ENCODE results near the gene DIPK1A. TPM values are rescaled to one million over a fixed set of nuclear protein-coding genes. Genes with fewer than 3 reads are reported as not detected.

Gene DIPK1A
- total RNA-seq, 1 experiment from 2014 or later: 3.8 TPM

- peaks cover 0 to 4% (median 0%) of the 10 kb centered on the region in 3 experiments; a peak in 1 of 7 replicates for H3K36me3 Mint-ChIP-seq (ENCODE audit: insufficient read depth in 1 of 3, low read depth in 3 of 3)
- Histone ChIP-seq H3K9ac (ENCODE audit: extremely low read depth, insufficient read length, low read length) (no peak overlapping the region), H3K79me2 (ENCODE audit: insufficient read depth, low read length) (no peaks in the 10 kb centered on the region), H3K23me2 (ENCODE audit: insufficient read length, low read depth, low read length, poor library complexity, severe bottlenecking) (no peaks in the 10 kb centered on the region), H3K27ac (ENCODE audit: insufficient read length, low read depth, low read length) (no peak overlapping the region), H2AK5ac (ENCODE audit: insufficient read length, low read length) (no peak overlapping the region), H3K56ac (ENCODE audit: insufficient read length, low read depth, low read length) (no peak overlapping the region), H2BK20ac (ENCODE audit: low read depth, low read length, poor library complexity, severe bottlenecking) (no peak overlapping the region), H3T11ph (ENCODE audit: low read length) (no peak overlapping the region), H2BK12ac (ENCODE audit: insufficient read length, low read depth, low read length) (no peak overlapping the region), H3K79me1 (ENCODE audit: insufficient read depth, low read depth, low read length, poor library complexity, severe bottlenecking) (no peaks in the 10 kb centered on the region), H3K9me3 (ENCODE audit: control insufficient read depth, low read depth, low read length) (no peaks in the 10 kb centered on the region), H3K18ac (ENCODE audit: insufficient read length, low read depth, low read length) (no peak overlapping the region), H2BK5ac (ENCODE audit: insufficient read length, low read length) (no peak overlapping the region), H4K5ac (ENCODE audit: insufficient read length, low read depth, low read length) (no peak overlapping the region), H3K4ac (ENCODE audit: low read depth, low read length) (no peak overlapping the region), H2BK15ac (ENCODE audit: low read depth, low read length) (no peak overlapping the region), H3K27me3 (ENCODE audit: insufficient read depth, low read length) (no peaks in the 10 kb centered on the region), H2BK120ac (ENCODE audit: low read depth, low read length, poor library complexity, severe bottlenecking) (no peak overlapping the region), H2AFZ (ENCODE audit: low read length) (no peak overlapping the region), H4K8ac (replicated peaks; ENCODE audit: insufficient read length, low read depth, low read length) (no peak overlapping the region), H3K4me2 (ENCODE audit: insufficient read depth, insufficient read length, low read length) (no peak overlapping the region), H4K20me1 (ENCODE audit: control insufficient read depth, insufficient read depth, insufficient read length) (no peaks in the 10 kb centered on the region), H3K23ac (ENCODE audit: insufficient read length, low read depth, low read length) (no peak overlapping the region), H3K4me1 (ENCODE audit: insufficient read depth, low read length) (no peaks in the 10 kb centered on the region), H4K91ac (ENCODE audit: insufficient read length, low read depth, low read length) (no peak overlapping the region), H3K14ac (ENCODE audit: insufficient read depth, low read length) (no peak overlapping the region)
- no peak overlapping the region for H3K27ac Mint-ChIP-seq
- peak; percentile 22; the same call in 2 of the 3 replicates for TF ChIP-seq CTCF (conservative IDR thresholded peaks at IDR 0.05)
- H3K4me1 Mint-ChIP-seq: no peaks in the 10 kb centered on the region
- no peaks in the 10 kb centered on the region for H3K27me3 Mint-ChIP-seq (ENCODE audit: low read depth)
- DNase-seq: no peak
- peaks cover 8 to 9% of the 10 kb centered on the region in 2 experiments for H3K9me3 Mint-ChIP-seq
- no peak overlapping the region for H3K4me3 Mint-ChIP-seq
Measured at GRCh38 chr1:92900539-92900938, 60.7 kb downstream of the DIPK1A start.

All from H9 (cell line).